DMS 273 treated with DMSO at 0.1 percent for 48 hours (cell line): ENCODE data around the gene ZDHHC5.
A peak's percentile ranks its signal among the peaks of the same experiment; 100 is the strongest.

Experiments
- DNase-seq: peaks from one replicate; lab custom pipeline; 2025; lab: John Stamatoyannopoulos, UW

ZDHHC5 gene

GRCh38 chr11:57667736-57668433 is at the start of gene ZDHHC5:
Gene ZDHHC5, plus strand, starts transcription at chr11:57668114. Its CDS starts 4,977 bp downstream, at chr11:57673091.
- DNase-seq, result peak; percentile 93

GRCh38 chr11:57618438-57618837 is 49.5 kb upstream of the ZDHHC5 start:
- DNase-seq, result no peak

- no peak for DNase-seq
Measured at GRCh38 chr11:57619331-57619730, 48.6 kb upstream of the ZDHHC5 start.

- DNase-seq, result no peak
Measured at GRCh38 chr11:57620467-57620866, 47.4 kb upstream of the ZDHHC5 start.

GRCh38 chr11:57622263-57622662 is 45.7 kb upstream of the ZDHHC5 start:
- no peak for DNase-seq

- DNase-seq, result no peak
Measured at GRCh38 chr11:57624864-57625263, 43.0 kb upstream of the ZDHHC5 start.

GRCh38 chr11:57626895-57627294 is 41.0 kb upstream of the ZDHHC5 start:
- DNase-seq, result no peak

- DNase-seq, result no peak
Measured at GRCh38 chr11:57630171-57630570, 37.7 kb upstream of the ZDHHC5 start.

GRCh38 chr11:57632116-57632515 is 35.8 kb upstream of the ZDHHC5 start:
- DNase-seq, result no peak

GRCh38 chr11:57633394-57634070 is 34.4 kb upstream of the ZDHHC5 start:
- DNase-seq, result no peak

- no peak for DNase-seq
Measured at GRCh38 chr11:57634311-57634710, 33.6 kb upstream of the ZDHHC5 start.

GRCh38 chr11:57635246-57635645 is 32.7 kb upstream of the ZDHHC5 start:
- DNase-seq, result no peak

- no peak for DNase-seq
Measured at GRCh38 chr11:57637626-57638004, 30.3 kb upstream of the ZDHHC5 start.

GRCh38 chr11:57638005-57638781 is 29.7 kb upstream of the ZDHHC5 start:
- peak; percentile 28 for DNase-seq

- no peak for DNase-seq
Measured at GRCh38 chr11:57638811-57639320, 29.0 kb upstream of the ZDHHC5 start.

- no peak for DNase-seq
Measured at GRCh38 chr11:57639321-57640067, 28.4 kb upstream of the ZDHHC5 start.

- DNase-seq, result no peak
Measured at GRCh38 chr11:57640068-57640800, 27.7 kb upstream of the ZDHHC5 start.

GRCh38 chr11:57641011-57641807 is 26.7 kb upstream of the ZDHHC5 start:
- no peak for DNase-seq

- DNase-seq, result no peak
Measured at GRCh38 chr11:57643802-57644201, 24.1 kb upstream of the ZDHHC5 start.
